22Rv1 (cell line): ENCODE measurements around the gene OR2V1.
"Not testable (repeated sequence)": the region's sequence is repeated elsewhere in the genome, so short reads cannot be mapped to it uniquely, and the experiment has no call there.

ENCODE experiments used
- ZFX ChIP-seq: fragments of 450-650 bp; IDR thresholded peaks from 2 replicates; pipeline ENCODE4 v1.6.1; 2017; ENCODE audit warnings: antibody characterized with exemption, borderline replicate concordance
- TF ChIP-seq, protein P1 (sequence below): fragments of 450-650 bp; IDR thresholded peaks from 2 replicates; pipeline ENCODE4 v1.5.1; 2017; ENCODE audit warnings: mild to moderate bottlenecking

DNA sequence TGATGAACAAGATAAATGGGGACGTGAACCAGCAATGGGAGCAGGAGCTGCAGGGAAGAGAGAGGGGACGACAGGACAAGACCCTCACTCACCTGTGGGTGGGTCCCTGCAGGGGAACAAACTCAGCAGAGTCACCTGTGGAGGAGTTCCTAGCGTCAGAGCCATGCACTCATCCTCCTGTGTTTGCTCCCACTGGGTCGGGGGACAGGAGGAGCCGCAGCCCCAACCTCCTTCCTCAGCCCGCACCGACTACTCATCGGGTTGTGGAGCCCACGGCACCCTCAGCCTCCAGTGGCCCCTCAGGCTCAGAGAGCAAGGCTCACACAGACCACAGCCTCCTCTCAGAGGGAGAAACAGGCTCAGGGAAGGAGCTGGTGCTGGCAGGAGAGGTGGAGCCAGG is 888 bp downstream of the OR2V1 start:
- TF ChIP-seq, protein P1, sequence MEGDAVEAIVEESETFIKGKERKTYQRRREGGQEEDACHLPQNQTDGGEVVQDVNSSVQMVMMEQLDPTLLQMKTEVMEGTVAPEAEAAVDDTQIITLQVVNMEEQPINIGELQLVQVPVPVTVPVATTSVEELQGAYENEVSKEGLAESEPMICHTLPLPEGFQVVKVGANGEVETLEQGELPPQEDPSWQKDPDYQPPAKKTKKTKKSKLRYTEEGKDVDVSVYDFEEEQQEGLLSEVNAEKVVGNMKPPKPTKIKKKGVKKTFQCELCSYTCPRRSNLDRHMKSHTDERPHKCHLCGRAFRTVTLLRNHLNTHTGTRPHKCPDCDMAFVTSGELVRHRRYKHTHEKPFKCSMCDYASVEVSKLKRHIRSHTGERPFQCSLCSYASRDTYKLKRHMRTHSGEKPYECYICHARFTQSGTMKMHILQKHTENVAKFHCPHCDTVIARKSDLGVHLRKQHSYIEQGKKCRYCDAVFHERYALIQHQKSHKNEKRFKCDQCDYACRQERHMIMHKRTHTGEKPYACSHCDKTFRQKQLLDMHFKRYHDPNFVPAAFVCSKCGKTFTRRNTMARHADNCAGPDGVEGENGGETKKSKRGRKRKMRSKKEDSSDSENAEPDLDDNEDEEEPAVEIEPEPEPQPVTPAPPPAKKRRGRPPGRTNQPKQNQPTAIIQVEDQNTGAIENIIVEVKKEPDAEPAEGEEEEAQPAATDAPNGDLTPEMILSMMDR: not testable (repeated sequence)
- not testable (repeated sequence) for TF ChIP-seq ZFX
